ENCODE data around the gene TGFBR3.

- TF ChIP-seq EZH2 (IDR thresholded peaks at IDR 0.05; ENCODE audit: insufficient read depth, poor library complexity, severe bottlenecking): no peak
- no peak for TF ChIP-seq EZH2phosphoT487 (IDR thresholded peaks at IDR 0.05; ENCODE audit: insufficient read depth, low read depth)
Measured at GRCh38 chr1:91895832-91896556, 10.0 kb upstream of the TGFBR3 start.

All from GM23248 (cell line).